ENCODE measurements around the gene CCSAP. TPM values are rescaled to one million over a fixed set of nuclear protein-coding genes. Genes with fewer than 3 reads are reported as not detected.

Gene CCSAP
- total and polyA plus RNA-seq, 2 of the 13 experiments (the other 11 are each of a cell fraction or from before 2014, with no cell fraction given) = 3.7 to 9.0 TPM

- 90% methylated on average over 3 of the region's 3 CpGs for WGBS (ENCODE audit: low lambda C conversion rate)
- Histone ChIP-seq H3K9ac (ENCODE audit: insufficient read depth, low read depth, low read length) (no peak overlapping the region), H3K36me3 (replicated peaks in 1 of 2; ENCODE audit: control insufficient read depth in 1 of 2, insufficient read depth in 2 of 2, low read length in 2 of 2) (peaks cover 0 to 10% of the 10 kb centered on the region in 2 experiments; a peak in 2 of 5 replicates), H3K4me3 (replicated peaks in 1 of 3; ENCODE audit: insufficient read depth in 1 of 3, low read depth in 2 of 3, low read length in 3 of 3) (no peak overlapping the region), H3K79me2 (ENCODE audit: insufficient read depth, low read length) (peaks cover 98% of the 10 kb centered on the region), H3K4me2 (ENCODE audit: low read depth, low read length) (no peak overlapping the region), H3K27ac (ENCODE audit: extremely low read length, insufficient read depth, low read length) (no peak overlapping the region), H2AFZ (ENCODE audit: low read length) (no peak overlapping the region), H4K20me1 (ENCODE audit: insufficient read depth, low read length) (peaks cover 63% of the 10 kb centered on the region), H3K9me3 (ENCODE audit: low read length) (no peaks in the 10 kb centered on the region), H3K27me3 (ENCODE audit: control insufficient read depth in 1 of 2, insufficient read depth in 2 of 2, low read length in 2 of 2) (no peaks in the 10 kb centered on the region), H3K4me1 (ENCODE audit: insufficient read depth, low read length) (peaks cover 95% of the 10 kb centered on the region)
- no peak for FAIRE-seq
- intact Hi-C loops (cut with micrococcal nuclease; ENCODE audit: unreplicated experiment) = no loop called here
- in situ Hi-C loops (cut with HindIII; ENCODE audit: extremely low pct_ligation_motif_present, low pct_unique_long_range_greater_than_20kb) = no loop called here
- DNase-seq (ENCODE audit: low spot score) = no peak
- ChIA-PET CTCF (ENCODE audit: low intra/inter-chr PET ratio, low total read pairs) (no interaction called here), POLR2A (no interaction called here)
- TF ChIP-seq, protein P1, sequence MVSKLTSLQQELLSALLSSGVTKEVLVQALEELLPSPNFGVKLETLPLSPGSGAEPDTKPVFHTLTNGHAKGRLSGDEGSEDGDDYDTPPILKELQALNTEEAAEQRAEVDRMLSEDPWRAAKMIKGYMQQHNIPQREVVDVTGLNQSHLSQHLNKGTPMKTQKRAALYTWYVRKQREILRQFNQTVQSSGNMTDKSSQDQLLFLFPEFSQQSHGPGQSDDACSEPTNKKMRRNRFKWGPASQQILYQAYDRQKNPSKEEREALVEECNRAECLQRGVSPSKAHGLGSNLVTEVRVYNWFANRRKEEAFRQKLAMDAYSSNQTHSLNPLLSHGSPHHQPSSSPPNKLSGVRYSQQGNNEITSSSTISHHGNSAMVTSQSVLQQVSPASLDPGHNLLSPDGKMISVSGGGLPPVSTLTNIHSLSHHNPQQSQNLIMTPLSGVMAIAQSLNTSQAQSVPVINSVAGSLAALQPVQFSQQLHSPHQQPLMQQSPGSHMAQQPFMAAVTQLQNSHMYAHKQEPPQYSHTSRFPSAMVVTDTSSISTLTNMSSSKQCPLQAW (CRISPR knock-in tag; IDR thresholded peaks at IDR 0.05) = no peak
- TF ChIP-seq KAT2B (IDR thresholded peaks at IDR 0.05; ENCODE audit: borderline replicate concordance, low read depth, low read length) (no peak), HNF1A (IDR thresholded peaks at IDR 0.05; ENCODE audit: low read depth) (no peak), HNF1A (CRISPR knock-in tag; IDR thresholded peaks at IDR 0.05; ENCODE audit: borderline replicate concordance) (no peak), MAFK (conservative IDR thresholded peaks at IDR 0.05 in 1 of 2, IDR thresholded peaks at IDR 0.05 in 1 of 2; ENCODE audit: low read length in 2 of 2) (no peak), MAZ (IDR thresholded peaks at IDR 0.05; ENCODE audit: borderline replicate concordance, low read depth, low read length) (no peak), MAZ (CRISPR knock-in tag; IDR thresholded peaks at IDR 0.05; ENCODE audit: low read depth) (no peak), HOXA3 (CRISPR knock-in tag; IDR thresholded peaks at IDR 0.05) (no peak), ZNF567 (CRISPR knock-in tag; IDR thresholded peaks at IDR 0.05; ENCODE audit: borderline replicate concordance) (no peak), NFYC (CRISPR knock-in tag; IDR thresholded peaks at IDR 0.05) (no peak), NFKB2 (CRISPR knock-in tag; IDR thresholded peaks at IDR 0.05; ENCODE audit: borderline replicate concordance) (no peak), TCF7L2 (IDR thresholded peaks at IDR 0.05; ENCODE audit: low read depth, low read length) (no peak), ZNF557 (CRISPR knock-in tag; IDR thresholded peaks at IDR 0.05) (no peak), ARID2 (CRISPR knock-in tag; IDR thresholded peaks at IDR 0.05; ENCODE audit: borderline replicate concordance) (no peak)
- BruUV-seq (replicated peaks) = TSS peak; percentile 3
- no peak for ATAC-seq
Measured at GRCh38 chr1:229280921-229281320, 61.9 kb downstream of the CCSAP start.
